PC-9 (cell line): ENCODE results near the gene RETREG1. TPM values are rescaled to one million over a fixed set of nuclear protein-coding genes. Genes with fewer than 3 reads are reported as not detected.

Source experiments
- BruUV-seq: library from RNA; stranded (reverse); fragments of 400-500 nt; replicated peaks from 2 replicates; lab custom pipeline; 2021; lab: Mats Ljungman, UMichigan
- CTCF ChIA-PET: fragments of 300-600 bp; sonication (Branson Sonifier 250); formaldehyde crosslinking; loops from one replicate; lab custom pipeline; 2022; ENCODE audit warnings: antibody characterized with exemption; lab: Charles Lee
- POLR2A ChIA-PET: fragments of 300-600 bp; sonication (Branson Sonifier 250); formaldehyde crosslinking; loops from one replicate; lab custom pipeline; 2022; ENCODE audit warnings: antibody characterized with exemption; ENCODE audit not compliant: unreplicated experiment; lab: Charles Lee
- DNase-seq, 2 experiments: peaks; one replicate each; pipeline versions ENCODE4 v3.0.0 to v3.0.0-alpha.2; 2015 to 2022; ENCODE audit warnings: mixed read lengths in 1 of 2
- H2AFZ ChIP-seq: fragments of 200-600 bp; sonication (generic); 2 replicates; pipeline ENCODE4 v1.8.1; 2017; ENCODE audit warnings: antibody characterized with exemption
- H3F3A ChIP-seq: fragments of 200-600 bp; sonication (generic); 2 replicates; pipeline ENCODE4 v1.8.1; 2017; ENCODE audit warnings: antibody characterized with exemption, mild to moderate bottlenecking, low read depth; ENCODE audit not compliant: insufficient read depth
- H3K27ac ChIP-seq: fragments of 200-600 bp; sonication (generic); 2 replicates; pipeline ENCODE4 v1.6.1; 2016; ENCODE audit warnings: mixed run types
- H3K27me3 ChIP-seq: fragments of 200-600 bp; sonication (generic); 2 replicates; pipeline ENCODE4 v1.6.1; 2016; ENCODE audit warnings: low read depth, mixed run types; ENCODE audit not compliant: insufficient read depth
- H3K36me3 ChIP-seq: fragments of 200-600 bp; sonication (generic); 2 replicates; pipeline ENCODE4 v1.6.1; 2016; ENCODE audit warnings: low read depth, mixed run types
- H3K4me1 ChIP-seq: fragments of 200-600 bp; sonication (generic); replicated peaks from 2 replicates; pipeline ENCODE4 v1.6.1; 2016; ENCODE audit warnings: mixed run types; ENCODE audit not compliant: insufficient read depth
- H3K4me2 ChIP-seq: fragments of 200-600 bp; sonication (generic); 2 replicates; pipeline ENCODE4 v1.6.1; 2017; ENCODE audit warnings: mixed run types
- H3K4me3 ChIP-seq: fragments of 200-600 bp; sonication (generic); 2 replicates; pipeline ENCODE4 v1.6.1; 2016; ENCODE audit warnings: mixed run types
- H3K79me2 ChIP-seq: fragments of 200-600 bp; sonication (generic); 2 replicates; pipeline ENCODE4 v1.6.1; 2017; ENCODE audit warnings: low read depth, mixed run types
- H3K9me2 ChIP-seq: fragments of 200-600 bp; sonication (generic); 2 replicates; pipeline ENCODE4 v1.8.1; 2017; ENCODE audit warnings: mild to moderate bottlenecking; ENCODE audit not compliant: insufficient read depth
- H3K9me3 ChIP-seq: fragments of 200-600 bp; sonication (generic); 2 replicates; pipeline ENCODE4 v1.8.1; 2016; ENCODE audit warnings: low read depth; ENCODE audit not compliant: insufficient read depth
- H4K20me1 ChIP-seq: fragments of 200-600 bp; sonication (generic); 2 replicates; pipeline ENCODE4 v1.8.1; 2017; ENCODE audit not compliant: insufficient read depth
- CTCF ChIP-seq: fragments of 200-600 bp; sonication (generic); conservative IDR thresholded peaks from 2 replicates; pipeline ENCODE4 v1.6.1; 2017; ENCODE audit warnings: mixed run types, antibody characterized with exemption, mild to moderate bottlenecking, moderate library complexity
- EZH2 ChIP-seq: fragments of 200-600 bp; sonication (generic); IDR thresholded peaks from 2 replicates; pipeline ENCODE4 v1.8.0; 2017; ENCODE audit warnings: antibody characterized with exemption, low read depth
- intact Hi-C: fragments of 100-400 bp; cut with micrococcal nuclease; formaldehyde crosslinking; loops from one replicate; pipeline ENCODE4 v1.10.0; 2022; ENCODE audit not compliant: unreplicated experiment
- total RNA-seq: library from RNA; stranded (reverse); gene quantifications from 2 replicates; pipeline ENCODE4 v1.2.3, GENCODE V29; 2021

RETREG1 gene
- total RNA-seq, 1 experiment from 2014 or later = 9.7 TPM

GRCh38 chr5:16585041-16585667, 31.6 kb downstream of the RETREG1 start:
- Histone ChIP-seq H3K4me2 (no peak overlapping the region), H4K20me1 (no peaks in the 10 kb centered on the region), H3K9me3 (no peaks in the 10 kb centered on the region), H3K27me3 (no peaks in the 10 kb centered on the region), H3K36me3 (no peaks in the 10 kb centered on the region), H2AFZ (no peak overlapping the region), H3K4me3 (no peak overlapping the region), H3K27ac (no peak overlapping the region), H3K4me1 (no peaks in the 10 kb centered on the region), H3K9me2 (no peaks in the 10 kb centered on the region), H3K79me2 (no peaks in the 10 kb centered on the region), H3F3A (no peaks in the 10 kb centered on the region)
- no TSS peak for BruUV-seq
- ChIA-PET CTCF (interaction anchor here (0.6 kb wide), 3 partner anchors 10 to 96 kb away, joined by 3 to 15 read pairs (median 5); no protein-coding TSS in a partner anchor), POLR2A (interaction anchor here (0.5 kb wide), 1 partner anchor 426 kb away, joined by 4 read pairs; no protein-coding TSS in a partner anchor)
- intact Hi-C loops = no loop called here
- TF ChIP-seq CTCF (peak; percentile 69), EZH2 (no peak)
- no peak for DNase-seq

DNA sequence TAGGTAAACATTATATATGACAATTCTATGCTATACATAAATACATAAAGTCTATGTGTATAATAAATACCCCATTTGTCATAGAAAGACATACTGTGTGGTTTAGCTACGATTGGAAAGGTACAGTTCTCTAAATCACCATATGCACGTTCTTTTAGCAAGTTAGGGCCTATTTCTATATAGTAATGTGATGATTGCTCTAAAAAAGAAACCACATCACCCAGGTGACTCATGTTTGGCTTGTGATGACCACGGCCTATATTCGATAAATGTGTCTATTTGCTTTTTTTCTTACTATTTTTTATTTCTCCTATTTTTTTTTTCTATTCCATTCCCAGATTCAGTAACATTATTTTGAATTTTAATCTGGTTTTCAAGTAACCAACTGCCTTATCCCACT, 34.7 kb downstream of the RETREG1 start:
- Histone ChIP-seq H3K9me2 (no peaks in the 10 kb centered on the region; the same call in 1 of the 2 replicates), H3K4me2 (no peak overlapping the region), H3K27ac (no peak overlapping the region), H2AFZ (no peak overlapping the region), H3K79me2 (no peaks in the 10 kb centered on the region), H3K9me3 (no peaks in the 10 kb centered on the region), H3K4me1 (no peaks in the 10 kb centered on the region), H3K27me3 (peaks cover 11% of the 10 kb centered on the region; the same call in 1 of the 2 replicates), H3K36me3 (no peaks in the 10 kb centered on the region), H3K4me3 (no peak overlapping the region), H3F3A (no peaks in the 10 kb centered on the region), H4K20me1 (no peaks in the 10 kb centered on the region)
- intact Hi-C loops = no loop called here
- CTCF ChIA-PET = no interaction called here
- TF ChIP-seq CTCF (no peak), EZH2 (no peak)
- POLR2A ChIA-PET = no interaction called here
- no peak for DNase-seq
- no TSS peak for BruUV-seq

DNA sequence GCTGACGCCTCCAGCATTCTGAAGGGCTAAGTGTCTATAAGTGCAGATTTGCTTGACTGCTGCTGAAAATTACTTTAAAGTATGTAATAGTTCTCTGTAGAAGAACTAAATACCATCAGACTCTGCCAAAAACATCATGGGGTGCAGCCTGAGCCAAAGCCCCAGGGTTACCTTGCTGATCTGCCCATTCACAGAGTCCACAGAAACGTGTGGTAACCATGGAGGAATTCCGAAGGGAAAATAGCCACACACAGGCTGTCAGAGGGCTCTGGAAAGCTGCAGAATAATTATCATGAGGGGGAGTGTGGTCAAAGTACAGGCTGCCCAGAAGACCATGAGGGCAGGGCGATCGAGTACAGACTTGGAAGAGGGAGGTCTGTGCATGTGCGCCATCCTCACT, 36.4 kb downstream of the RETREG1 start:
- ChIA-PET CTCF (no interaction called here), POLR2A (no interaction called here)
- no peaks in the 10 kb centered on the region for H3K36me3 ChIP-seq
- no peaks in the 10 kb centered on the region for H3K9me3 ChIP-seq
- no peak overlapping the region for H2AFZ ChIP-seq
- TF ChIP-seq CTCF (no peak), EZH2 (no peak)
- H3K4me3 ChIP-seq = no peak overlapping the region
- H4K20me1 ChIP-seq = no peaks in the 10 kb centered on the region
- intact Hi-C loops = no loop called here
- H3K4me1 ChIP-seq = no peaks in the 10 kb centered on the region
- H3K79me2 ChIP-seq = no peaks in the 10 kb centered on the region
- H3K4me2 ChIP-seq = no peak overlapping the region
- no TSS peak for BruUV-seq
- H3F3A ChIP-seq = no peaks in the 10 kb centered on the region
- no peak for DNase-seq
- H3K9me2 ChIP-seq = no peaks in the 10 kb centered on the region; the same call in 1 of the 2 replicates
- peaks cover 15% of the 10 kb centered on the region; the same call in 1 of the 2 replicates for H3K27me3 ChIP-seq
- H3K27ac ChIP-seq = no peak overlapping the region
